Upper lobe of left lung (tissue), 4 donors: ENCODE measurements around the gene PLA2G15.
"Not testable (repeated sequence)": the region's sequence is repeated elsewhere in the genome, so short reads cannot be mapped to it uniquely, and the experiment has no call there.

Experiments
- CTCF ChIP-seq, 6 experiments: fragments of 450-650 bp in 4 of 6; fragments of 200-600 bp in 2 of 6; sonication (generic) in 2 of 6; IDR thresholded peaks; one replicate each; pipeline ENCODE4 v1.5.1; 2016 to 2019; ENCODE audit warnings: antibody characterized with exemption in 6 of 6
- EP300 ChIP-seq, 4 donors: sonication (generic); formaldehyde crosslinking; IDR thresholded peaks; one replicate each; pipeline ENCODE4 v1.5.1; 2017; ENCODE audit warnings: antibody characterized with exemption in 4 of 4, control low read depth in 2 of 4
- POLR2A ChIP-seq, 4 donors: fragments of 450-650 bp; IDR thresholded peaks; one replicate each; pipeline ENCODE4 v1.5.1; 2016 to 2017; ENCODE audit warnings: antibody characterized with exemption in 4 of 4, mild to moderate bottlenecking in 2 of 4
- POLR2AphosphoS5 ChIP-seq, 2 donors: sonication (generic); formaldehyde crosslinking; IDR thresholded peaks; one replicate each; pipeline ENCODE4 v1.5.1; 2017; ENCODE audit warnings: antibody characterized with exemption in 2 of 2

GRCh38 chr16:68288796-68289195, 43.6 kb downstream of the PLA2G15 start:
- not testable (repeated sequence) for TF ChIP-seq CTCF, POLR2AphosphoS5, POLR2A, EP300 (IDR thresholded peaks at IDR 0.05)
